NCI-H82 treated with DMSO at 0.1 percent for 48 hours (cell line): ENCODE results near the gene ABCA13.

Experiments used
- DNase-seq: peaks from one replicate; lab custom pipeline; 2025; ENCODE audit not compliant: unreplicated experiment; lab: John Stamatoyannopoulos, UW

Gene ABCA13

DNA sequence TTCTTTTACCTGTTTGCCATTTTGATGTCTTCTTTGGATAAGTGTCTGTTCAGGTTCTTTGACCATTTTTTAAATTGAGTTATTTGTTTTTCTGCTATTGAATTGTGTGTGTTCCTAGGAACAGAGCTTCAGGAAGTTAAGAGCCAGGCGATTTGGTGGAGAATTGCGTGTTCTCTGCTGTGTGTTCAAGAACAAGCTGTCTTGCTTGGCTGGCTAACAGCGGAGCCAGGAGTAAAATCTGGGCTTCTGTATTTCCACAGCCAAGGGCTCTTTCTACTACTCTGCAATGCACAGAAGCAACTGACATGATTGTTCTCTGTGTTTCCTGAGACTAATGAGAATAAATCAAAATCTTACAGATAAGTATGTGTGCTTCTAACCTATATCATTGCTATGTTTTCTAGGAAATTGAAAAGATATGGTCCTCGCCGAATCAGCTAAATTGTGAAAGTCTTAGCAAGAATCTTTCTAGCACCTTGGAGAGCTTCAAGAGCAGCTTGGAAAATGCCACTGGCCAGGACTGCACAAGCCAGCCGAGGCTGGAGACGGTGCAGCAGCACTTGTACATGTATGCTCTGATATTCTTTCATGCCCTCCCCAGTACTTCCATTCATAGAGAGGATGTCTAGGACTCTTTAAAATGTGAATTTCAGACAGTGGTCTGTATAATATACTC, 124.2 kb downstream of the ABCA13 start:
- DNase-seq: no peak

GRCh38 chr7:48296966-48297365, 125.7 kb downstream of the ABCA13 start:
- DNase-seq: no peak

GRCh38 chr7:48298779-48299178, 127.5 kb downstream of the ABCA13 start:
- DNase-seq: no peak

DNA sequence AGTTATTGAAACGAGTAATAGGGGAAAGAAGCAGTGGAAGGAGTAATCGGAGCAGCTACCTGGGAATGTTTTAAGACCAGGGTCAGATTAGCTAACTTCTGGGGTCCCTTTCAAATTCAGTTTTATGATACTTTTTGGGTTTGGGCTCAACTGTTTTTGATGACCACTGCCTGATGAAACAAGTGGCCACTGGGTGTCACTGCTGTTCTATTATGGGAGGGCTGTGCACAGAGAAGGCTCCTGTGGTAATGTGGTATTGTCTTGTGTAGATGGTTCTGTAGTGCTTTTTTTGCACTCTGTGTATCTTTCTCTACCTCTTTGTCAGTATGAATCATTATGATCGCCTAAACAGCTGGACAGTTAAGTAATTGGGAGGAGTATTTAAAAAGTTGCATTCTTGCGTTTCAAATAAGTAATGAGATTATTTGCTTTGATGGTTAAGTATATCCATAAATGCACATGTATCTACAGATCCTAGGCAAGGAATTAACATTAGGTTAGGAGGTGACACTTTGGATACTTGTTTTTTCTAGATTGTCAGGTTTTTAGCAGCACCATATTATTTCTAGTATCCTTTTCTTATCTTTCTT, 128.4 kb downstream of the ABCA13 start:
- peak; percentile 1 for DNase-seq

GRCh38 chr7:48300301-48300700, 129.0 kb downstream of the ABCA13 start:
- DNase-seq: no peak

GRCh38 chr7:48301201-48301600, 129.9 kb downstream of the ABCA13 start:
- no peak for DNase-seq

- DNase-seq: no peak
Observed at GRCh38 chr7:48304641-48305040, 133.4 kb downstream of the ABCA13 start.

DNA sequence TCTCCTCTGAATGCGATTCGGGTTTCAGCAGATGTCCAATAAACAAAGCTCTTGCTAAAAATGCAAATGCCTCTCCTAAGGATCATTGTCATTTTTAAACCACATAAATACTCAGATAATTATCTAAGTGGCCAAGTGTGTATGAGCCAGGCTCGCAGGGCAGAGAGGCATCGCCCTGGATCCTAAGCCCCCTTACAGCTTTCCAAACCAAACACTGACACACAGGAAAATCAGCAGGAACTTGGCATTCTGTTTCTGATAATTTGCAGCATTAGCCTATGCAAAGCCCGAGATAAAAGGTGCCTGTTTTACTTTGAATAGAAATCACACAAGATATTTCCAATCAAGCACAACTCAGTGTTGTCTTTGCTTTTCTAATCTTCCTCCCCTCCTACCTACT, 134.4 kb downstream of the ABCA13 start:
- no peak for DNase-seq

GRCh38 chr7:48307041-48307714, 135.9 kb downstream of the ABCA13 start:
- no peak for DNase-seq

GRCh38 chr7:48309720-48310119, 138.5 kb downstream of the ABCA13 start:
- DNase-seq: no peak

GRCh38 chr7:48311464-48312100, 140.3 kb downstream of the ABCA13 start:
- no peak for DNase-seq

DNA sequence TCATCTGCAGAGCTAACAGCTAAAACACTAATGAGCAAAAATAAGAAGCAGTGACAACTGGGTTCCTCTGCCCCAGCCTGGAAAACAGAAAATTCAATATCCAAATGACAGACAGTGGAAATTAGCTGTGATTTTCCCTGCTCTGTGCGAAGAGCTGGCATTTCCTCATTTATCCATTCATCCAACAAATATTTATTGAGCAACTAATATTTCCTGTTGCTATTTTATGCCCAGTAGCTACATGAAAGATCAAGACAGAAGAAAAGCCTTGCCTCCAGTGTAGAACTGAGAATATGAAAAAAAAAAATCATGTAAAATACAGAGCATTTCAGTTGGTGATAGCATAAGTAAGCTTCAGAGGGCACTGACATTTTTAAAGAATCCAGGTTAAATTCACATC, 140.9 kb downstream of the ABCA13 start:
- DNase-seq: no peak

DNA sequence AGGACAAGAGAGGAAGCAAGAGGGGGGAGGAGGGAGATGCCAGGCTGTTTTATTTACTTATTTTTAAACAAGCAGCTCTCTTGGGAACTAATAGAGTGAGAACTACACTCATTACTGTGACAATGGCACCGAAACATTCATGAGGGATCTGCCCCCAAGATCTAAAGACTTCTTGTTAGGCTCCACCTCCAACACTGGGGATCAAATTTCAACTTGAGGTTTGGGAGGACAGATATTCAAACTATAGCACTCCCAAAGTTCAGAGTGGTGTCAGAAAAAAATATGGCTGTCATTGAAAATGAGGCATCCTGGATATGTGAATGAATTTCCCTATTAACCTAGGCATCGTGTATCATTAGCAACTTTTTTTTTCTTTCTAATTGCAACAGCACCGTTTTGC, 145.5 kb downstream of the ABCA13 start:
- no peak for DNase-seq

GRCh38 chr7:48317360-48317759, 146.1 kb downstream of the ABCA13 start:
- no peak for DNase-seq

DNA sequence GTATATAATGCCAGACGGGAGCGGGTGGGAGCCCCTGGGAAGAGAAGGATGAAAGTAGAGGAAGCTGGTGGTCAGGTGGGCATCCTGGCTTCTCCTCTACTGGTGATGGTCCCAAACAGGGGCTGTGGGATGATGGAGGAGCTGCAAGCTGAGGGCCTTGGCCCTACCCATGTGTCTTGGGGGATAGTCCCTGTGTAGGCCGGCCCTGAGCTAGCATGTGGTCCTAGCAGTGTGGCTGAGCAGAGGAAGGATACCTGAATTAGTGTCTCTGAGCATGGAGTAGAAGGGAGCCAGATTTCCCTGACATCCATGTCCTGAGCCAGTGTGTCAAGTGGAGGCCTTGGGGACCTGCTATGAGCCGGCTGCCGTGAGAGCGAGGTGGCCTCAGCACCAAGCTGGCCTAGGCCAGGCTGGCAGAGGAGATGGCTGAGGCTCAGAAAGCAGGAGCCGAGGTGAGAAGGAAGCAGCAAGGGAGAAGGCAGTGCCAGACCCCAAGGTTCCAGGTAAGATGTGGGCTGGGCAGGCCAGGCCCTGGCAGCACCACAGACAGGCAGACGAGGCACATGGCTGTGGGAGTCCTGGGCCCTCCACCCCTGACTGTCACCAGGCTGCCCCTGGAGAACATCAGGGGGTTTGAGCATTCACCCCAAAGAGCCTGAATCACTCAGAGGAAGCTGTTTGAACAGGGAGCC, 150.2 kb downstream of the ABCA13 start:
- no peak for DNase-seq

DNA sequence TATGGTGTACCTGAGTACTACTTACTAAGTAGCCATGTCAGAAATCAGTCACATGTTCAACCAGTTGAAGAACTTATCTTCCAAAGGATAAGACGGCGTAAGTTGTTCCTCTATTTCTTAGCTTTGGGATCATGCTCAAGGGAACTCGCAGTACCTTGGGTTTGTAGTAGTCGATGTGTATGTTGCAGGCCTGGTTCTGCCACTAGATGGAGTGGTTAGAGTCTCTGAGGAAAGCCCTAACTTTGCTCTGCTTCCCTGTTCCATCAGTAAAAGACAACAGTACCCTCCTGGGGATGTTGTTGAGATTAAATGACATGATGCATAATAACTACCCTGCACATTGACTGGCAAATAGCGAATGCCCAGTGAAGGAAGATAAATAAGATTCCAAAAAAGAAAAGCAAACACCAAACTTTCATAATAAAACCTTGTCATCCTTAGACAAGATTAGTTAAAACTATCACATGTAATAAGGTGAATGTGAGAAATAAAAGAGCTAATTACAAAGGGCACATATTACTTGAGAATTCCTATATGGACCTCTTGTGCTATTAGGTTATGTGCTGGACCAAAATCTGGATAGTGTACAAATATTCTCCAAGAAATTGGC, 165.9 kb downstream of the ABCA13 start:
- no peak for DNase-seq

GRCh38 chr7:48337781-48338180, 166.5 kb downstream of the ABCA13 start:
- DNase-seq: no peak

DNA sequence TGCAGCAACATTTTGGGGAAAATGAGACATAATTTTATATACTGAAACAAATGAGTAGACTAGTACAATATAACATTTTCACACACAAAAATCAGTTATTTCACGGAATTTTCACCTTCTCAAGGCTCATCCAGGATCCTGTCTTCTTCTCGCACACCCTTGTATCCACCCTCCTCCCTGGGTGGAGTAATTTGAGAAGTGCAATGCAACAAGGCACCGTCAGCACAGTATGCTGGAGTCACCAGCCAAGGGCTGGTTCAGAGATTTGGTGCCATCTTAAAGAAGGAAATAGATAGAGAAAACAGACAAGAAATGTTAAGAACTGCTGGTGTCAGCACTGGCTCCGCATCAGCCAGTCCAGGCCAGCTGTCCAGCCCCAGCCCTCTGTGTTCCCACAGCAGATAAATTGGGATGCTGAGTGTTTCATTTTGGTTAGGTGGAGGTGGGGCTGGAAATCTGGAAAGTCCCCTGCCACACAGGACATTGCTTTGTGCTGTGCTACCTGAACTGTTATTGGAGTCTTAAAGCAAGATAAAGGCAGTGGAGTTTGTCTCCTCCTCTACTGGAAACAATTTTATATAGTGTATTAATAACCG, 176.1 kb downstream of the ABCA13 start:
- no peak for DNase-seq

- DNase-seq: no peak
Observed at GRCh38 chr7:48350515-48350914, 179.3 kb downstream of the ABCA13 start.

- DNase-seq: no peak
Observed at GRCh38 chr7:48351900-48352299, 180.6 kb downstream of the ABCA13 start.

DNA sequence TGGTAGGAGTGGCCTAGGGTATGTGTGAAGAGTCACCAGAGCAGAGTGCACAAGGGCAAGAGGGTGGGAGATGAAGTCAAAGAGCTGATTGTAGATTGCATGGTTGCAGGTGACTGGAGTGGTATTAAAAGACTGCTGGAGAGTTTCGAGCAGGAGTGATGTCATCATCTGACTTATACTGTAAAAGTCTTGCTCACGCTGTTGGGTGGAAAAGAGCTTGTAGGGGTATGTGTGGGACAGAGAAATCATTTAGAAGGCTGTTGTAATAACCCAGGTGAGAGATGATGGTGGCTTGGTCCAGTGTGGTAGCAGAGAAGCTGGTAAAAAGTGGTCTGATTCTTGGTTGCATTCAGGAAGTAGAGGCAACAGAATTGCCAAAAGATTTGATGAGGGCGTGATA, 184.1 kb downstream of the ABCA13 start:
- DNase-seq: no peak
